Effector memory CD4-positive, alpha-beta T cell (primary cell): ENCODE results near the gene MYO1B.

Experiments
- DNase-seq, 3 donors: peaks; one replicate each; pipeline ENCODE4 v3.0.0-alpha.2; 2020
- H3K27ac ChIP-seq: 2 replicates; pipeline ENCODE4 v1.7.0; 2013; ENCODE audit warnings: mild to moderate bottlenecking, low read length, moderate library complexity; ENCODE audit not compliant: insufficient read depth, poor library complexity, severe bottlenecking
- H3K27me3 ChIP-seq: replicated peaks from 2 replicates; pipeline ENCODE4 v1.7.0; 2013; ENCODE audit warnings: mild to moderate bottlenecking, low read length; ENCODE audit not compliant: insufficient read depth, control insufficient read depth, poor library complexity, severe bottlenecking
- H3K36me3 ChIP-seq: 2 replicates; pipeline ENCODE4 v1.7.0; 2013; ENCODE audit warnings: mild to moderate bottlenecking, low read length, moderate library complexity; ENCODE audit not compliant: control insufficient read depth, insufficient read depth
- H3K4me1 ChIP-seq: 2 replicates; pipeline ENCODE4 v1.7.0; 2013; ENCODE audit warnings: low read length, mild to moderate bottlenecking; ENCODE audit not compliant: control insufficient read depth, insufficient read depth, poor library complexity, severe bottlenecking
- H3K4me3 ChIP-seq: 2 replicates; pipeline ENCODE4 v1.7.0; 2013; ENCODE audit warnings: low read length, low read depth, mild to moderate bottlenecking; ENCODE audit not compliant: insufficient read depth, poor library complexity, severe bottlenecking
- H3K9me3 ChIP-seq: 2 replicates; pipeline ENCODE4 v1.7.0; 2013; ENCODE audit warnings: mild to moderate bottlenecking, low read length, moderate library complexity; ENCODE audit not compliant: control insufficient read depth

Gene MYO1B

GRCh38 chr2:191270306-191271161, 25.3 kb downstream of the MYO1B start:
- no peaks in the 10 kb centered on the region for H3K9me3 ChIP-seq
- no peak overlapping the region for H3K27ac ChIP-seq
- H3K4me1 ChIP-seq = no peaks in the 10 kb centered on the region
- no peak overlapping the region for H3K4me3 ChIP-seq
- DNase-seq = no peak
- H3K36me3 ChIP-seq = no peaks in the 10 kb centered on the region
- no peaks in the 10 kb centered on the region for H3K27me3 ChIP-seq

- no peaks in the 10 kb centered on the region for H3K4me1 ChIP-seq
- H3K36me3 ChIP-seq = no peaks in the 10 kb centered on the region
- H3K4me3 ChIP-seq = no peak overlapping the region
- H3K27ac ChIP-seq = no peak overlapping the region
- no peak for DNase-seq
- H3K9me3 ChIP-seq = no peaks in the 10 kb centered on the region
- no peaks in the 10 kb centered on the region for H3K27me3 ChIP-seq
Measured at GRCh38 chr2:191272064-191272463, 26.9 kb downstream of the MYO1B start.

- DNase-seq = no peak
- Histone ChIP-seq H3K36me3 (no peaks in the 10 kb centered on the region), H3K4me1 (no peaks in the 10 kb centered on the region), H3K4me3 (no peak overlapping the region), H3K27me3 (no peaks in the 10 kb centered on the region), H3K27ac (no peak overlapping the region), H3K9me3 (no peaks in the 10 kb centered on the region)
Measured at GRCh38 chr2:191274413-191274815, 29.2 kb downstream of the MYO1B start.

GRCh38 chr2:191276792-191277465, 31.7 kb downstream of the MYO1B start:
- DNase-seq = no peak
- no peaks in the 10 kb centered on the region for H3K36me3 ChIP-seq
- H3K27ac ChIP-seq = no peak overlapping the region
- H3K4me1 ChIP-seq = no peaks in the 10 kb centered on the region
- no peak overlapping the region for H3K4me3 ChIP-seq
- H3K27me3 ChIP-seq = no peaks in the 10 kb centered on the region
- no peaks in the 10 kb centered on the region for H3K9me3 ChIP-seq

GRCh38 chr2:191280290-191280689, 35.1 kb downstream of the MYO1B start:
- Histone ChIP-seq H3K9me3 (no peaks in the 10 kb centered on the region), H3K36me3 (no peaks in the 10 kb centered on the region), H3K4me1 (no peaks in the 10 kb centered on the region), H3K27me3 (no peaks in the 10 kb centered on the region), H3K4me3 (no peak overlapping the region), H3K27ac (no peak overlapping the region)
- DNase-seq = no peak

GRCh38 chr2:191280834-191281756, 35.9 kb downstream of the MYO1B start:
- H3K27ac ChIP-seq = no peak overlapping the region
- no peak for DNase-seq
- no peaks in the 10 kb centered on the region for H3K36me3 ChIP-seq

GRCh38 chr2:191285252-191285651, 40.0 kb downstream of the MYO1B start:
- H3K27ac ChIP-seq = no peak overlapping the region
- H3K36me3 ChIP-seq = no peaks in the 10 kb centered on the region
- DNase-seq = no peak
- H3K4me1 ChIP-seq = no peaks in the 10 kb centered on the region
- no peaks in the 10 kb centered on the region for H3K9me3 ChIP-seq
- no peaks in the 10 kb centered on the region for H3K27me3 ChIP-seq
- H3K4me3 ChIP-seq = no peak overlapping the region

More at GRCh38 chr2:191280834-191281756, 35.9 kb downstream of the MYO1B start:
- H3K4me1 ChIP-seq = no peaks in the 10 kb centered on the region
- H3K4me3 ChIP-seq = no peak overlapping the region
- H3K9me3 ChIP-seq = no peaks in the 10 kb centered on the region
- no peaks in the 10 kb centered on the region for H3K27me3 ChIP-seq

GRCh38 chr2:191287820-191288219, 42.6 kb downstream of the MYO1B start:
- no peak overlapping the region for H3K27ac ChIP-seq
- no peaks in the 10 kb centered on the region for H3K9me3 ChIP-seq
- no peak for DNase-seq
- no peaks in the 10 kb centered on the region for H3K27me3 ChIP-seq
- H3K36me3 ChIP-seq = no peaks in the 10 kb centered on the region
- no peaks in the 10 kb centered on the region for H3K4me1 ChIP-seq
- H3K4me3 ChIP-seq = no peak overlapping the region

- Histone ChIP-seq H3K4me1 (no peaks in the 10 kb centered on the region), H3K27me3 (no peaks in the 10 kb centered on the region), H3K4me3 (no peak overlapping the region), H3K9me3 (no peaks in the 10 kb centered on the region), H3K27ac (no peak overlapping the region), H3K36me3 (no peaks in the 10 kb centered on the region)
- no peak for DNase-seq
Measured at GRCh38 chr2:191289049-191289448, 43.8 kb downstream of the MYO1B start.
